Keratinocyte (primary cell): Measurements from ENCODE around the gene RAET1G.

ENCODE experiments used
- EZH2 ChIP-seq: IDR thresholded peaks from one replicate; pipeline ENCODE4 v1.6.1; 2012; ENCODE audit warnings: inconsistent platforms, mild to moderate bottlenecking, low read length, moderate library complexity
- TF ChIP-seq, protein P1 (sequence below), 3 experiments: IDR thresholded peaks in 1 of 3; conservative IDR thresholded peaks in 1 of 3; optimal IDR thresholded peaks in 1 of 3; 2 replicates in 2 of 3; 3 replicates in 1 of 3; pipeline versions ENCODE3 to v1.5.1; 2011; ENCODE audit warnings: low read length in 3 of 3, mild to moderate bottlenecking in 3 of 3, moderate library complexity in 2 of 3, control low read depth in 1 of 3, inconsistent platforms in 1 of 3; ENCODE audit not compliant: insufficient read depth in 2 of 3; ENCODE audit errors: extremely low read depth in 1 of 3

DNA sequence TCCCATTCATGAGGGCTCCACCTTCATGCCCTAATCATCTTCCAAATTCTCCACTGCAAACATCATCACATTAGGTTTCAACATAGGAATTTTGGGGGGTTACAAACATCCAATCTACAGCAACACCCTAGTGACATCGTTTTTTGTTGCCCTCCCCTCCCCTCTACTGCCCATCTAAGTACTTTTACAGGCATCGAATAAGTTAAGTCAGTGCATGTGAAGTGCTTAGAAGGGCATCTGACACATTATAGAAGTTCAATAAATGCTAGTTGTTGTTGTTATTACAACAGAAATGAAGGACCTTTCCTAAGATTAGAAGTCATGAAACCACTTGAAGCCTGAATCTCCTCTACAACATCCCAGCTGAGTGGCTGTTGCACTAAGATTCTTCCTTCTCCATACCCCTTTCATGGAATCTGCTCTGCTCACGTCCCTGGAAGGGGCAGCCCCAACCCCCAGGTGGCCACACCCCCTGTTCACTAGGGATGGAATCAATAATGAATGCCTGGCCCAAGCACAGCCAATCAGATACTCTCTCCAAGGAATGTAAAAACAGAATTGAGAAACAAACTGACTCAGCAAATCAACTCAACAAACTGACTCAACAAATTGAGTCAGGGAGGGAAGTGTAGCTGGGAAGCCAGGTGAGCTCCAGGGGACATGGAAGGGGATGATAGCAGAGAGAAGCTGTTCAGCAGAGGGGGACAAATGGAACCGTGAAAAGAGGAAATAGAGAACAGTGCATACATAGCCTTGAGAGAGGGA lies 54.9 kb downstream of the RAET1G start:
- TF ChIP-seq, protein P1, sequence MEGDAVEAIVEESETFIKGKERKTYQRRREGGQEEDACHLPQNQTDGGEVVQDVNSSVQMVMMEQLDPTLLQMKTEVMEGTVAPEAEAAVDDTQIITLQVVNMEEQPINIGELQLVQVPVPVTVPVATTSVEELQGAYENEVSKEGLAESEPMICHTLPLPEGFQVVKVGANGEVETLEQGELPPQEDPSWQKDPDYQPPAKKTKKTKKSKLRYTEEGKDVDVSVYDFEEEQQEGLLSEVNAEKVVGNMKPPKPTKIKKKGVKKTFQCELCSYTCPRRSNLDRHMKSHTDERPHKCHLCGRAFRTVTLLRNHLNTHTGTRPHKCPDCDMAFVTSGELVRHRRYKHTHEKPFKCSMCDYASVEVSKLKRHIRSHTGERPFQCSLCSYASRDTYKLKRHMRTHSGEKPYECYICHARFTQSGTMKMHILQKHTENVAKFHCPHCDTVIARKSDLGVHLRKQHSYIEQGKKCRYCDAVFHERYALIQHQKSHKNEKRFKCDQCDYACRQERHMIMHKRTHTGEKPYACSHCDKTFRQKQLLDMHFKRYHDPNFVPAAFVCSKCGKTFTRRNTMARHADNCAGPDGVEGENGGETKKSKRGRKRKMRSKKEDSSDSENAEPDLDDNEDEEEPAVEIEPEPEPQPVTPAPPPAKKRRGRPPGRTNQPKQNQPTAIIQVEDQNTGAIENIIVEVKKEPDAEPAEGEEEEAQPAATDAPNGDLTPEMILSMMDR (optimal IDR thresholded peaks at IDR 0.05 in 1 of 3, IDR thresholded peaks at IDR 0.05 in 1 of 3, conservative IDR thresholded peaks at IDR 0.05 in 1 of 3; ENCODE audit: extremely low read depth in 1 of 3, insufficient read depth in 2 of 3, low read length in 3 of 3) = no peak
- TF ChIP-seq EZH2 = no peak
